CD14-positive monocyte (primary cell): ENCODE results near the gene RGS17. TPM values are rescaled to one million over a fixed set of nuclear protein-coding genes. Genes with fewer than 3 reads are reported as not detected.

ENCODE experiments used
- DNase-seq, 3 donors: peaks; one replicate each; pipeline ENCODE4 v3.0.0-alpha.2; 2011 to 2022
- H2AFZ ChIP-seq: 2 replicates; pipeline ENCODE4 v1.6.0; 2012; ENCODE audit warnings: mild to moderate bottlenecking, low read depth, low read length, inconsistent platforms; ENCODE audit not compliant: insufficient read depth, poor library complexity, severe bottlenecking
- H3K27ac ChIP-seq, 2 donors: 1 replicate in 1 of 2; 2 replicates in 1 of 2; pipeline ENCODE4 v1.5.1; 2012 to 2013; ENCODE audit warnings: low read length in 2 of 2, control low read depth in 1 of 2, inconsistent platforms in 1 of 2, low read depth in 1 of 2, mild to moderate bottlenecking in 1 of 2
- H3K27me3 ChIP-seq, 2 donors: one replicate each; pipeline versions ENCODE4 v1.6.0 to v1.6.1; 2011 to 2013; ENCODE audit warnings: low read length in 2 of 2; ENCODE audit not compliant: control insufficient read depth in 2 of 2, insufficient read depth in 2 of 2
- H3K36me3 ChIP-seq, 2 donors: replicated peaks in 1 of 2; 1 replicate in 1 of 2; 2 replicates in 1 of 2; pipeline versions ENCODE4 v1.5.1 to v1.6.1; 2012 to 2013; ENCODE audit warnings: low read length in 2 of 2, control low read depth in 1 of 2, inconsistent platforms in 1 of 2, mild to moderate bottlenecking in 1 of 2; ENCODE audit not compliant: insufficient read depth in 2 of 2, control insufficient read depth in 1 of 2
- H3K4me1 ChIP-seq, 2 donors: 1 replicate in 1 of 2; 2 replicates in 1 of 2; pipeline versions ENCODE4 v1.5.1 to v1.6.1; 2012 to 2013; ENCODE audit warnings: low read length in 2 of 2, control low read depth in 1 of 2, inconsistent platforms in 1 of 2, mild to moderate bottlenecking in 1 of 2, moderate library complexity in 1 of 2; ENCODE audit not compliant: insufficient read depth in 2 of 2, control insufficient read depth in 1 of 2
- H3K4me2 ChIP-seq: replicated peaks from 2 replicates; pipeline ENCODE3; 2012; ENCODE audit warnings: low read length, moderate library complexity, mild to moderate bottlenecking; ENCODE audit not compliant: poor library complexity, severe bottlenecking; ENCODE audit errors: extremely low read depth
- H3K4me3 ChIP-seq, 3 experiments: fragments of 200-600 bp in 1 of 3; sonication (generic) in 1 of 3; replicated peaks in 1 of 3; 1 replicate in 2 of 3; 2 replicates in 1 of 3; pipeline ENCODE4 v1.5.1; 2011 to 2013; ENCODE audit warnings: low read length in 3 of 3, mild to moderate bottlenecking in 3 of 3, control low read depth in 2 of 3, low read depth in 2 of 3, inconsistent platforms in 1 of 3, moderate library complexity in 1 of 3
- H3K79me2 ChIP-seq: 2 replicates; pipeline ENCODE4 v1.6.0; 2012; ENCODE audit warnings: mild to moderate bottlenecking, control low read depth, inconsistent platforms, low read length, moderate library complexity; ENCODE audit not compliant: insufficient read depth
- H3K9ac ChIP-seq: 2 replicates; pipeline ENCODE4 v1.6.0; 2017; ENCODE audit warnings: low read length, mild to moderate bottlenecking; ENCODE audit not compliant: insufficient read depth, poor library complexity, severe bottlenecking
- H3K9me3 ChIP-seq, 2 donors: replicated peaks in 1 of 2; 1 replicate in 1 of 2; 2 replicates in 1 of 2; pipeline versions ENCODE4 v1.5.1 to v1.6.1; 2012 to 2013; ENCODE audit warnings: low read length in 2 of 2, control low read depth in 1 of 2; ENCODE audit not compliant: control insufficient read depth in 1 of 2, insufficient read depth in 1 of 2
- H4K20me1 ChIP-seq: 2 replicates; pipeline ENCODE4 v1.6.0; 2012; ENCODE audit warnings: mild to moderate bottlenecking, low read length, control low read depth, moderate library complexity; ENCODE audit not compliant: insufficient read depth
- H3K27ac Mint-ChIP-seq, 7 donors: one replicate each; pipeline ENCODE4 v1.8.0; 2020; ENCODE audit warnings: mild to moderate bottlenecking in 7 of 7, mixed read lengths in 7 of 7, moderate library complexity in 6 of 7, inconsistent platforms in 2 of 7
- H3K27me3 Mint-ChIP-seq, 3 donors: one replicate each; pipeline ENCODE4 v1.8.0; 2021 to 2022; ENCODE audit warnings: low read depth in 3 of 3, mild to moderate bottlenecking in 3 of 3, mixed read lengths in 3 of 3, moderate library complexity in 3 of 3, inconsistent platforms in 1 of 3
- H3K36me3 Mint-ChIP-seq, 2 donors: one replicate each; pipeline ENCODE4 v1.8.0; 2020; ENCODE audit warnings: mixed read lengths in 2 of 2, inconsistent platforms in 1 of 2, mild to moderate bottlenecking in 1 of 2
- H3K4me1 Mint-ChIP-seq: one replicate; pipeline ENCODE4 v1.8.0; 2020; ENCODE audit warnings: mild to moderate bottlenecking, mixed read lengths
- H3K4me3 Mint-ChIP-seq, 2 donors: one replicate each; pipeline ENCODE4 v1.8.0; 2020; ENCODE audit warnings: mild to moderate bottlenecking in 2 of 2, mixed read lengths in 2 of 2, moderate library complexity in 1 of 2
- H3K9me3 Mint-ChIP-seq, 7 donors: one replicate each; pipeline ENCODE4 v1.8.0; 2020 to 2022; ENCODE audit warnings: mixed read lengths in 7 of 7, mild to moderate bottlenecking in 6 of 7, moderate library complexity in 6 of 7, inconsistent platforms in 2 of 7
- CTCF ChIP-seq: fragments of 200-600 bp; IDR thresholded peaks from one replicate; pipeline ENCODE4 v1.8.0; 2022; ENCODE audit warnings: antibody characterized with exemption, mild to moderate bottlenecking
- WGBS: methylation state at CpG from one replicate; pipeline ENCODE4 v1.1.5; 2013; ENCODE audit warnings: missing lambda C conversion rate; ENCODE audit not compliant: insufficient coverage; 5-methylcytosine and 5-hydroxymethylcytosine counted together
- intact Hi-C, 2 donors: fragments of 100-400 bp; cut with micrococcal nuclease; formaldehyde crosslinking; loops; one replicate each; pipeline versions ENCODE4 v1.15.0 to v1.15.1; 2023
- polyA plus RNA-seq, 3 donors: library from polyadenylated mRNA; depleted of rRNA in 1 of 3; unstranded in 2 of 3; stranded (reverse) in 1 of 3; fragments of 300-500 nt in 2 of 3; fragments of >200 nt in 1 of 3; fragmentation: Illumina TruSeq in 2 of 3; gene quantifications; 1 replicate in 2 of 3; 2 replicates in 1 of 3; pipeline ENCODE4 v1.2.3, GENCODE V29; 2012 to 2021

RGS17 gene
- polyA plus RNA-seq, 3 donors = not detected

GRCh38 chr6:153028286-153028685, 102.8 kb downstream of the RGS17 start:
- H3K9ac ChIP-seq = no peak overlapping the region
- Mint-ChIP-seq H3K4me1 (peaks cover 3% of the 10 kb centered on the region), H3K27me3 (peaks cover 0 to 3% (median 0%) of the 10 kb centered on the region in 3 donors), H3K9me3 (no peaks in the 10 kb centered on the region), H3K36me3 (no peaks in the 10 kb centered on the region), H3K4me3 (no peak overlapping the region), H3K27ac (no peak overlapping the region)
- H3K9me3 ChIP-seq = no peaks in the 10 kb centered on the region
- DNase-seq = no peak
- no peaks in the 10 kb centered on the region for H3K4me1 ChIP-seq
- no peak overlapping the region for H2AFZ ChIP-seq
- intact Hi-C loops = no loop called here
- no CpG with 5 or more reads among the region's 2 CpGs for WGBS
- no peak overlapping the region for H3K4me2 ChIP-seq
- H3K36me3 ChIP-seq = no peaks in the 10 kb centered on the region
- no peak for TF ChIP-seq CTCF
- H3K27me3 ChIP-seq = no peaks in the 10 kb centered on the region
- no peak overlapping the region for H3K27ac ChIP-seq
- no peaks in the 10 kb centered on the region for H3K79me2 ChIP-seq
- no peak overlapping the region for H3K4me3 ChIP-seq
- no peaks in the 10 kb centered on the region for H4K20me1 ChIP-seq

- no peaks in the 10 kb centered on the region for H4K20me1 ChIP-seq
- Mint-ChIP-seq H3K9me3 (no peaks in the 10 kb centered on the region), H3K4me3 (no peak overlapping the region), H3K27me3 (peaks cover 0 to 3% (median 0%) of the 10 kb centered on the region in 3 donors), H3K27ac (no peak overlapping the region), H3K4me1 (peaks cover 3% of the 10 kb centered on the region), H3K36me3 (no peaks in the 10 kb centered on the region)
- intact Hi-C loops = no loop called here
- no CpG with 5 or more reads among the region's 4 CpGs for WGBS
- H3K9me3 ChIP-seq = no peaks in the 10 kb centered on the region
- H3K4me2 ChIP-seq = no peak overlapping the region
- H3K79me2 ChIP-seq = no peaks in the 10 kb centered on the region
- no peak overlapping the region for H2AFZ ChIP-seq
- DNase-seq = no peak
- H3K27me3 ChIP-seq = no peaks in the 10 kb centered on the region
- H3K36me3 ChIP-seq = no peaks in the 10 kb centered on the region
- TF ChIP-seq CTCF = no peak
- no peak overlapping the region for H3K9ac ChIP-seq
- no peak overlapping the region for H3K4me3 ChIP-seq
- no peak overlapping the region for H3K27ac ChIP-seq
- no peaks in the 10 kb centered on the region for H3K4me1 ChIP-seq
Measured at GRCh38 chr6:153027480-153027879, 103.6 kb downstream of the RGS17 start.
